ENCODE results near the gene ZDHHC8. TPM values are rescaled to one million over a fixed set of nuclear protein-coding genes. Genes with fewer than 3 reads are reported as not detected.
A peak's percentile ranks its signal among the peaks of the same experiment; 100 is the strongest.

The ZDHHC8 gene
- total RNA-seq, 6 experiments from 2014 or later = 91.8 to 119 (median 99.1) TPM

DNA sequence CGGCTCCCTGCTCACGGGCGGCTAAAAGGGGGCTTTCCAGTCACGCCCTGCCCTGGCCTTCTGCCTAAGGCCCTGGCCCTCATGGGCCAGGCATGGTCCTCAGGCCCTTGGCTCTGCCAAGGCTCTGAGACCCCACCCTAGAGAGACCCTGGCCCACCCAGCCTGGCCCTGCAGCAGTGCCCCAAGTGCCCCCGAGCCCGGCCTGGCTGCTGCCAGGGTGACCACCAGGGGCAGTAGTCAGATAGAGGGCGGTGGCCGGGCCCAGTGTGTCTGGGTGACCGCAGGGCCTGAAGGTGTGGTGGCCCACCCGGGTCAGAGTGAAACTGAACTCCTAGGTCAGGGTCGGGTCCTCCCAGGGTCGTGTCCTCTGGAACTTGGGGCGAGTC is 48.6 kb downstream of the ZDHHC8 start:
- Mint-ChIP-seq H3K9me3 (no peaks in the 10 kb centered on the region), H3K4me1 (ENCODE audit: low read depth) (no peaks in the 10 kb centered on the region), H3K36me3 (ENCODE audit: low read depth) (no peaks in the 10 kb centered on the region), H3K27me3 (ENCODE audit: insufficient read depth) (peaks cover 24% of the 10 kb centered on the region), H3K27ac (no peak overlapping the region), H3K4me3 (no peak overlapping the region)
- TF ChIP-seq, protein P1, sequence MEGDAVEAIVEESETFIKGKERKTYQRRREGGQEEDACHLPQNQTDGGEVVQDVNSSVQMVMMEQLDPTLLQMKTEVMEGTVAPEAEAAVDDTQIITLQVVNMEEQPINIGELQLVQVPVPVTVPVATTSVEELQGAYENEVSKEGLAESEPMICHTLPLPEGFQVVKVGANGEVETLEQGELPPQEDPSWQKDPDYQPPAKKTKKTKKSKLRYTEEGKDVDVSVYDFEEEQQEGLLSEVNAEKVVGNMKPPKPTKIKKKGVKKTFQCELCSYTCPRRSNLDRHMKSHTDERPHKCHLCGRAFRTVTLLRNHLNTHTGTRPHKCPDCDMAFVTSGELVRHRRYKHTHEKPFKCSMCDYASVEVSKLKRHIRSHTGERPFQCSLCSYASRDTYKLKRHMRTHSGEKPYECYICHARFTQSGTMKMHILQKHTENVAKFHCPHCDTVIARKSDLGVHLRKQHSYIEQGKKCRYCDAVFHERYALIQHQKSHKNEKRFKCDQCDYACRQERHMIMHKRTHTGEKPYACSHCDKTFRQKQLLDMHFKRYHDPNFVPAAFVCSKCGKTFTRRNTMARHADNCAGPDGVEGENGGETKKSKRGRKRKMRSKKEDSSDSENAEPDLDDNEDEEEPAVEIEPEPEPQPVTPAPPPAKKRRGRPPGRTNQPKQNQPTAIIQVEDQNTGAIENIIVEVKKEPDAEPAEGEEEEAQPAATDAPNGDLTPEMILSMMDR (IDR thresholded peaks at IDR 0.05) = peak; percentile 72
- DNase-seq = no peak

DNA sequence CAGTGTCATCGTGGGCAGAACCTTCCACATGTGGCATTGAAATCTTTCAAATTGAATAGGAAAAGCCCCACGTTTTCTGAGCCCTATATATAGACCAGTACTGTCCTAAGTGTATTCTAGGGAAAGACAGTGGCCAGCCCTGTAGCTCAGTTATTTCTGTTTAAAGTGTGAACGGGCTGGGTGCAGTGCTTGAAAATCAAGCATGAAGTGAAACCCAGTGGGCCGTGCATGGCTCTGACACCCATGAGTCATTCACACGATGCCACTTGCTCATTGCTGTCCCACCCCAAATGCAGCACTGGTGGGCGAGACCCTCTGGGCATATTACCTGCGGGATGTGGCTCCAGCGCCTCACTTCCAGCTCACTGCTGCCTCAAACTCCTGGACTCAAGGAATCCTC is 49.0 kb downstream of the ZDHHC8 start:
- TF ChIP-seq, protein P1 (IDR thresholded peaks at IDR 0.05) = no peak; the same call in 1 of the 2 replicates
- no peak overlapping the region for H3K4me3 Mint-ChIP-seq
- no peaks in the 10 kb centered on the region for H3K36me3 Mint-ChIP-seq (ENCODE audit: low read depth)
- H3K27me3 Mint-ChIP-seq (ENCODE audit: insufficient read depth) = peaks cover 24% of the 10 kb centered on the region
- H3K9me3 Mint-ChIP-seq = no peaks in the 10 kb centered on the region
- H3K27ac Mint-ChIP-seq = no peak overlapping the region
- H3K4me1 Mint-ChIP-seq (ENCODE audit: low read depth) = no peaks in the 10 kb centered on the region
- no peak for DNase-seq

DNA sequence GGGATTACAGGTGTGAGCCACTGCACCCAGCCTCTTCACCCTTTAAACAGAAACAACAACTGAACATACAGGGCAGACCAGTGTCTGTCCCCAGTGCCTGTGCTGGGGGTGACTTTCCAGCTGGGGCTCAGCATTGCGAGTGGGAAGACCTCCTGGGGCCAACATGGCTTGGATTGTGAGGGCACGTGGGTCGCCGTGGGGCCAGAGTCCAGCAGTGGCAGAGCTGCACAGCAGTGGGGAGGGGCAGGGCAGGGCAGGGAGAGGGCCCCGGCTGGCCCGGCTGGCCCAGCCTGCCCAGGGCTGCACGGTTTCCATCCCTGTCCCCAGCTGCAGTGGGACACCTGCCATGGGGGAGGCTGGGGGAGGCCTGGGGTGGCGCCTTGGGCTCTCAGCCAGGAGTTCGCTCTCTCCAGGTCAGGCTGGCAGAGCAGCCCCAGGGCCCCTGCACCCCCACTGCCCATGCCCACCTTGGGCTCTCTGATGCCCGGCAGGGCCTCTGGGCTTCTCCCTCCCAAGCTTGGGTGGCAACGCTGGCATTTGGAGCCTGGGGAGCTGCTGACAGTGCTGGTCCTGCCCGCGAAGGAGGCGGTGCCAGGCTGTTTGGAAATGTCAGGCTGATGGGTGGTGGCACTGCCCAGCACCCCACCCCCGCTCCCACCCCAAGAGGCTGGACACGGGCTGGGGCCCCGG is 49.7 kb downstream of the ZDHHC8 start:
- H3K27me3 Mint-ChIP-seq (ENCODE audit: insufficient read depth) = peaks cover 25% of the 10 kb centered on the region
- no peak overlapping the region for H3K27ac Mint-ChIP-seq
- no peaks in the 10 kb centered on the region for H3K4me1 Mint-ChIP-seq (ENCODE audit: low read depth)

DNA sequence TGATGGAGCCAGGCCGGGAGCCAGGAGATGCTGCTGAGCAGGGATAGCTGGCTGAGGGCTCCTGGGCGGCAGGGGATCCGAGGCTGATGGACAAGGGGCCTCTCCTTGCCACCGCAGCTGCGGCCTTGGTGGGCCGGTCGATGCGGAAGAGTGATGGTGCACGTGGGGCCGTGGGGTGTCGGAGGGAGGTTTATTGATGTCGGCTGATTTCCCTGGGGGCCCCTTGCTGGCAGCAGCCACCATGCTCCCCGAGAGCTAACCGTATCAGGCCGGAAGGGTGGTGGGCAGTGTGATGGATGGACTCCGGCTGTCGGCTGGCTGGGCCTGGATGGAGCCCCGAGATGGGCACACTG is 50.3 kb downstream of the ZDHHC8 start:
- Mint-ChIP-seq H3K27ac (no peak overlapping the region), H3K27me3 (ENCODE audit: insufficient read depth) (peaks cover 27% of the 10 kb centered on the region), H3K9me3 (no peaks in the 10 kb centered on the region), H3K36me3 (ENCODE audit: low read depth) (no peaks in the 10 kb centered on the region), H3K4me1 (ENCODE audit: low read depth) (no peaks in the 10 kb centered on the region), H3K4me3 (no peak overlapping the region)
- no peak for DNase-seq
- TF ChIP-seq, protein P1 (IDR thresholded peaks at IDR 0.05) = no peak

More for the DNA sequence above, 49.7 kb downstream of the ZDHHC8 start:
- DNase-seq = no peak
- no peaks in the 10 kb centered on the region for H3K9me3 Mint-ChIP-seq
- TF ChIP-seq, protein P1 (IDR thresholded peaks at IDR 0.05) = no peak
- H3K4me3 Mint-ChIP-seq = no peak overlapping the region
- H3K36me3 Mint-ChIP-seq (ENCODE audit: low read depth) = no peaks in the 10 kb centered on the region

DNA sequence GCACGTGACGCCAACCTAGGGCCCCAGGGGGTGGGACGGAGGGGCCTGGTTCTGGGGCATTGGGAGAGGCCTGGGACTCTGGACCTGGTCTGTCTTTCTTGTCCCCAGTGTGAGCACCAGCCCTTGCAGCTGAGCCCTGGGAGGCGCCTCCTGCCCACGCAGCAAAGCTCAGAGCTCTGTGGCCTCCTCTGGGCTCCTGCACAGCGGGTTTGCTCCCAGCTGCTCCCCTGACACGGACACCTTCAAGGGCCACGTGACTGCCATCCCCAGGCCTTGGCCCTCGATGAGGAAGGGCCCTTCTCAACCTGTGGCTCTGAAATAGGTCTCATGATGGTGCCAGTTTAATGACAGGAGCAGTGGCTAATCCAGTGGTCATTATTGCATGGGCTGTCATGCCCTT is 50.8 kb downstream of the ZDHHC8 start:
- H3K27me3 Mint-ChIP-seq (ENCODE audit: insufficient read depth) = peaks cover 26% of the 10 kb centered on the region
- H3K4me3 Mint-ChIP-seq = no peak overlapping the region
- no peaks in the 10 kb centered on the region for H3K9me3 Mint-ChIP-seq
- H3K36me3 Mint-ChIP-seq (ENCODE audit: low read depth) = no peaks in the 10 kb centered on the region
- DNase-seq = no peak
- no peak overlapping the region for H3K27ac Mint-ChIP-seq
- H3K4me1 Mint-ChIP-seq (ENCODE audit: low read depth) = no peaks in the 10 kb centered on the region
- TF ChIP-seq, protein P1 (IDR thresholded peaks at IDR 0.05) = no peak

All from HFFc6 (cell line).